ENCODE data around the gene BTN2A1.
"Not testable (repeated sequence)": the region's sequence is repeated elsewhere in the genome, so short reads cannot be mapped to it uniquely, and the experiment has no call there.

Gene BTN2A1

DNA sequence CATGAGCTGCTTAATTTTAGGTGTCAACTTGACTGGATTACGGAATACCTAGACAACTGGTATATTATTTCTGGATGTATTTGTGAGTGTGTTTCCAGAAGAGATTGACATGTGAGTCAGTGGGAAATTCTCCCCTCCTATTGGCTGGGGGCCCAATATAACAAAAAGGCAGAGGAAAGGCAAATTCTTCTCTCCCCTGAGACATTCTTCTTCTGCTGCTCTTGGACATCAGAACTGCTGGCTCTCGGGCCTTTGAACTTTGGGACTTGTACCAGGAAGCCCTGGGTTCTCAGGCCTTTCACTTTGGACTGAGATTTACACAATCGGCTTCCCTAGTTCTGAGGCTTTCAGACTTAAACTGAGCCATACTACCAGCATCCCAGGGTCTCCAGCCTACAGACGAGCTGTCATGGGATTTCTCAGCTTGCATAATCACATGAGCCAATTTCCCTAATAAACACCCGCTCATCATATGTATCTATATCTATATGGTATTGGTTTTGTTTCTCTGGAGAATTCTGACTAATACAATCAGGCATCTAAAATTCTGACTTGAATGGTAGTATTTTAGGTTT, 25.0 kb upstream of the BTN2A1 start:
- no peak overlapping the region for H3K4me3 ChIP-seq (ENCODE audit: low read depth, low read length)
- DNase-seq (ENCODE audit: low read depth), result peak; percentile 4
- TF ChIP-seq, protein P1, sequence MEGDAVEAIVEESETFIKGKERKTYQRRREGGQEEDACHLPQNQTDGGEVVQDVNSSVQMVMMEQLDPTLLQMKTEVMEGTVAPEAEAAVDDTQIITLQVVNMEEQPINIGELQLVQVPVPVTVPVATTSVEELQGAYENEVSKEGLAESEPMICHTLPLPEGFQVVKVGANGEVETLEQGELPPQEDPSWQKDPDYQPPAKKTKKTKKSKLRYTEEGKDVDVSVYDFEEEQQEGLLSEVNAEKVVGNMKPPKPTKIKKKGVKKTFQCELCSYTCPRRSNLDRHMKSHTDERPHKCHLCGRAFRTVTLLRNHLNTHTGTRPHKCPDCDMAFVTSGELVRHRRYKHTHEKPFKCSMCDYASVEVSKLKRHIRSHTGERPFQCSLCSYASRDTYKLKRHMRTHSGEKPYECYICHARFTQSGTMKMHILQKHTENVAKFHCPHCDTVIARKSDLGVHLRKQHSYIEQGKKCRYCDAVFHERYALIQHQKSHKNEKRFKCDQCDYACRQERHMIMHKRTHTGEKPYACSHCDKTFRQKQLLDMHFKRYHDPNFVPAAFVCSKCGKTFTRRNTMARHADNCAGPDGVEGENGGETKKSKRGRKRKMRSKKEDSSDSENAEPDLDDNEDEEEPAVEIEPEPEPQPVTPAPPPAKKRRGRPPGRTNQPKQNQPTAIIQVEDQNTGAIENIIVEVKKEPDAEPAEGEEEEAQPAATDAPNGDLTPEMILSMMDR (IDR thresholded peaks at IDR 0.05; ENCODE audit: low read depth, low read length, missing control alignments), result no peak
- in situ Hi-C loops (cut with HindIII; ENCODE audit: low sequenced_read_pairs), result no loop called here

DNA sequence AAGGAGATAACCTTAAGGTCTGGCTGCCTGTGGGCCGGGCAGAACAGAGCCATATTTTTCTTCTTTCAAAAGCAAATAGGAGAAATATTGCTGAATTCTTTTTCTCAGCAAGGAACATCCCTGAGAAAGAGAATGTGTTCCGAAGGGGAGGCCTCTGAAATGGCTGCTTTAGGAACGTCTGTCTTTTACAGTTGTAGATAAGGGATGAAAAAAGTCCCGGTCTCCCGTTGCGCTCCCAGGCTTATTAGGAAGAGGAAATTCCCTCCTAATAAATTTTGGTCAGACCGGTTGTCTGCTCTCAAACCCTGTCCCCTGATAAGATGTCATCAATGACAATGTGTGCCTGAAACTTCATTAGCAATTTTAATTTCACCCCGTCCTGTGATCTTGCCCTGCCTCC, 24.1 kb upstream of the BTN2A1 start:
- DNase-seq (ENCODE audit: low read depth); in situ Hi-C loops (cut with HindIII; ENCODE audit: low sequenced_read_pairs); H3K4me3 ChIP-seq (ENCODE audit: low read depth, low read length): not testable (repeated sequence)

DNA sequence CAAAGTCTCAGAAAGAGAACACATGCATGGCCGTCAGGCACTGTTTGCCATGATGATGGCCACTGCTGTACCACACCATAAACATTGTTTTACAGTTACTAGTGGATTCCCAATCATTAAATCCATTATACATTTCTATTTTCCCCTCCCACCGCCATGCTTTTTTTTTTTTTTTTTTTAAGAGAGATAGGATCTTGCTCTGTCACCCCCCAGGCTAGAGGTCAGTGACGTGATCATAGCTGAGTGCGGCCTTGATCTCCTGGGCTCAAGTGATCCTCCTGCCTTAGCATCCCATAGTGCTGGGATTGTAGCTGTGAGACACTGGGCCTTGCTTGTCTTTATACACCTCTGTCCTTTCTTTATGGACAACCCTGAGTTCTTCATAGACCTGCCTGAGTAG, 21.7 kb upstream of the BTN2A1 start:
- in situ Hi-C loops (cut with HindIII; ENCODE audit: low sequenced_read_pairs), result no loop called here

DNA sequence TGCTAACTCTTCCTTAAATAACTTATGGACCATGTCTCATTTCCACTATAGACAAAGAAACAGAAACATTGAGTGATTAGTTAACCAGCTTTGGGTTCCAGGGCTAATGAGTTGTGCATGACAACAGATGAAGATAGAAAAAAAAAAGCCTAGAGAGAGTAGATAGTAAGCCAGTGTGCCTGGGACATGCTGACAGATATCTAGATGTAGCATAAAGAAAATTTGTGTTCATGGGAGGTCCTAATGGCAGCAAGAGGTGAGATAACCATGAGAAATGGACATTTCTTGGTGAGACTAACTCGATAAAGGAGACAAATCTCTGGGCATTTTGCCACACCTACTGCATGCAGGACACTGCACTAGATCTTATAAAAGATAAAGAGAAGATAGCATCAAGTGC, 20.2 kb upstream of the BTN2A1 start:
- no peak overlapping the region for H3K4me3 ChIP-seq (ENCODE audit: low read depth, low read length)
- TF ChIP-seq, protein P1 (IDR thresholded peaks at IDR 0.05; ENCODE audit: low read depth, low read length, missing control alignments), result no peak
- in situ Hi-C loops (cut with HindIII; ENCODE audit: low sequenced_read_pairs), result no loop called here
- DNase-seq (ENCODE audit: low read depth), result no peak

More for the DNA sequence above, 21.7 kb upstream of the BTN2A1 start:
- DNase-seq (ENCODE audit: low read depth), result no peak
- TF ChIP-seq, protein P1 (IDR thresholded peaks at IDR 0.05; ENCODE audit: low read depth, low read length, missing control alignments), result no peak
- H3K4me3 ChIP-seq (ENCODE audit: low read depth, low read length), result no peak overlapping the region

DNA sequence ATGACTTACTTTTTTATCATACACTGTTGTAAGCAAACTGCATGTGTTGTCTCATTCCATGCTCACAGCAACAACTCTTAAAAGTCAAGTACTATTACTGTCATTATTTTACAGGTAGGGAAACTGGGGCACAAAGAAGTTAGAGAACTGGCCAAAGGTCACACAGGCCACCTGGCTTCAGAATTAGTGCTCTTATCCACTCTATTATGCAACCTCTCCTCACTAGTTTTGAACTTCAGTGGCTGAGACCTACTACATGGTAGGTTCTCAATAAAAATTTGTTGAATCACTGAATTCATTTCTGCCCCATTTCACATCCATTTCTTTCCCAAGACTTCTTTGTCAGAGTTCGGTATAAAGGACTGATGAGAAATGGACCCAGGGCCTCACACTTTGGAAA, 19.8 kb upstream of the BTN2A1 start:
- in situ Hi-C loops (cut with HindIII; ENCODE audit: low sequenced_read_pairs), result no loop called here
- TF ChIP-seq, protein P1 (IDR thresholded peaks at IDR 0.05; ENCODE audit: low read depth, low read length, missing control alignments), result no peak
- no peak for DNase-seq (ENCODE audit: low read depth)
- H3K4me3 ChIP-seq (ENCODE audit: low read depth, low read length), result no peak overlapping the region

DNA sequence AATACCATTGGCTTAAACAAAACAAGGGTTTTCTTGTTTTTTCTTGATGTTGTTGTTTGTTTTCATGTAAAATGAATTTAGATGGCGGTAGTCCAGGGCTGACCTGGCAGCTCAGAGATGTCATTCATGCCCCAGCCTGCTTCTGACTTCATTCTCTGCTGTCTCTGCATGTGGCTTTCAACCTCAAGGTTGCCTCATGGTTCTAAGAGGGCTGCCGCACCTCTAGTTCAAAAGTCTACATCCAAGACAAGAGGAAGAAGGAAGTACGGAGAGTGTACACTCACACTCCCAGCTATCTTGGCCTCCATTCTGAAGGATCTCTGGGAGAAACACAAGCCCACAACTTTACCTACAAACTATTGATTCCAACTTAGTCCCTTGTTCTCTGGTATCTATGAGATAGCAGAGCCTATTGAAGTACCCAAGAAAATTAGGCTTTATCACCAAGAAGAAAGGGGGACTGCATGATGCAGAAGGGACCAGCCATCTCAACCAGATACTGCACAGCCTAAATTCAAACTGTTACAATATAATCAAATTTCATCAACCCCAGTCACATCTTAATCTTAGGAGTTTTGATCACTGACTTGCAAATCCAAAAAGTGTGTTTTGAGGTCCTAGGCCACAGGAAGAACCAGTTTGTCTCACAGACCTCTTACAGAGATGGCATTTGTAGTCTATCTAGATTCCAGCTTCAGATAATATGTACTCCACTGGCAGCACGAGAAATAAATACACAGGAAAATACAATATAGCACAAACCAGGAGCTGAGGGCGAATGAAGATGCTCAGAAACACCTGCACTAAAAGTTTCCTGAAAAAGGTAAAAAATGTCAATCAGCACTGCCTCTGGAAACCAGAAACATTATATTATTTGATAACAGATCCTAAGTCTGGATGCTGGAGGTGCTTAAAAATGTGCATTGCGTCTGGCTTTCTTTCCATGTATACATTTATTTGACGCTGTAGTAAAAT, 18.3 kb upstream of the BTN2A1 start:
- TF ChIP-seq, protein P1 (IDR thresholded peaks at IDR 0.05; ENCODE audit: low read depth, low read length, missing control alignments), result no peak
- peak overlapping the region; percentile 60 for H3K4me3 ChIP-seq (ENCODE audit: low read depth, low read length)
- in situ Hi-C loops (cut with HindIII; ENCODE audit: low sequenced_read_pairs), result no loop called here
- no peak for DNase-seq (ENCODE audit: low read depth)

DNA sequence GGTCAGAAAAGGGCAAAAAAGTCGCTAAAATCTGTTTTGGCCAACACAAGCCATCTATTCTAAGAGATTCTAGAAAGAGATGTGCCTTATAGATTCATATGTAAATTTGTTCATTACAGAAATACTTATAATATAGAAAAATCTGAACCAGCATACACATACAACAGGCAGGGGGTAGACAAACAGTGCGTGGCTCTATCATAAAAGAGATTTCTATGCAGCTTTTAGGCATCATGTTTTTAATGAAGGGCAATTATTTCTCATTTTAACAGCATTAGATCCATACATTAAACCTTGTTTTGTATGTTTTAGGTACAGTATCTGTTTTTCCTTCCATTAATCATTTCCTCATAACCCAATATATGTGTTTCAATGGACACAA, 16.8 kb upstream of the BTN2A1 start:
- in situ Hi-C loops (cut with HindIII; ENCODE audit: low sequenced_read_pairs), result no loop called here
- peak overlapping the region; percentile 60 for H3K4me3 ChIP-seq (ENCODE audit: low read depth, low read length)
- TF ChIP-seq, protein P1 (IDR thresholded peaks at IDR 0.05; ENCODE audit: low read depth, low read length, missing control alignments), result no peak
- DNase-seq (ENCODE audit: low read depth), result no peak
